ENCODE results near the gene TPGS1.

The TPGS1 gene

GRCh38 chr19:547836-548720, 40.8 kb downstream of the TPGS1 start:
- Histone ChIP-seq H3K4me3 (ENCODE audit: low read length in 2 of 2) (no peak overlapping the region), H3K9ac (ENCODE audit: low read length in 2 of 2) (no peak overlapping the region), H3K4me1 (ENCODE audit: control insufficient read depth, insufficient read depth, low read length) (peaks cover 5% of the 10 kb centered on the region), H3K36me3 (ENCODE audit: control insufficient read depth in 2 of 2, insufficient read depth in 2 of 2, low read length in 2 of 2) (no peaks in the 10 kb centered on the region), H3K27ac (ENCODE audit: low read length) (no peak overlapping the region), H3K9me3 (ENCODE audit: control insufficient read depth in 2 of 2, low read length in 2 of 2) (no peaks in the 10 kb centered on the region), H3K27me3 (ENCODE audit: control insufficient read depth in 1 of 2, insufficient read depth in 2 of 2, low read length in 2 of 2) (no peaks in the 10 kb centered on the region)

- Histone ChIP-seq H3K9ac (ENCODE audit: low read length in 2 of 2) (no peak overlapping the region), H3K4me1 (ENCODE audit: control insufficient read depth, insufficient read depth, low read length) (peaks cover 5% of the 10 kb centered on the region), H3K4me3 (ENCODE audit: low read length in 2 of 2) (no peak overlapping the region), H3K27ac (ENCODE audit: low read length) (no peak overlapping the region), H3K36me3 (ENCODE audit: control insufficient read depth in 2 of 2, insufficient read depth in 2 of 2, low read length in 2 of 2) (no peaks in the 10 kb centered on the region), H3K9me3 (ENCODE audit: control insufficient read depth in 2 of 2, low read length in 2 of 2) (no peaks in the 10 kb centered on the region), H3K27me3 (ENCODE audit: control insufficient read depth in 1 of 2, insufficient read depth in 2 of 2, low read length in 2 of 2) (no peaks in the 10 kb centered on the region)
Measured at GRCh38 chr19:548886-549830, 41.9 kb downstream of the TPGS1 start.

- Histone ChIP-seq H3K9ac (ENCODE audit: low read length in 2 of 2) (no peak overlapping the region), H3K4me1 (ENCODE audit: control insufficient read depth, insufficient read depth, low read length) (peaks cover 7% of the 10 kb centered on the region), H3K4me3 (ENCODE audit: low read length in 2 of 2) (no peak overlapping the region), H3K27ac (ENCODE audit: low read length) (no peak overlapping the region), H3K27me3 (ENCODE audit: control insufficient read depth in 1 of 2, insufficient read depth in 2 of 2, low read length in 2 of 2) (no peaks in the 10 kb centered on the region), H3K36me3 (ENCODE audit: control insufficient read depth in 2 of 2, insufficient read depth in 2 of 2, low read length in 2 of 2) (no peaks in the 10 kb centered on the region), H3K9me3 (ENCODE audit: control insufficient read depth in 2 of 2, low read length in 2 of 2) (no peaks in the 10 kb centered on the region)
Measured at GRCh38 chr19:554817-555216, 47.5 kb downstream of the TPGS1 start.

GRCh38 chr19:555474-555808, 48.1 kb downstream of the TPGS1 start:
- H3K36me3 ChIP-seq (ENCODE audit: control insufficient read depth in 2 of 2, insufficient read depth in 2 of 2, low read length in 2 of 2): no peaks in the 10 kb centered on the region
- H3K27ac ChIP-seq (ENCODE audit: low read length): no peak overlapping the region
- no peaks in the 10 kb centered on the region for H3K27me3 ChIP-seq (ENCODE audit: control insufficient read depth in 1 of 2, insufficient read depth in 2 of 2, low read length in 2 of 2)
- H3K9me3 ChIP-seq (ENCODE audit: control insufficient read depth in 2 of 2, low read length in 2 of 2): no peaks in the 10 kb centered on the region
- H3K4me1 ChIP-seq (ENCODE audit: control insufficient read depth, insufficient read depth, low read length): peaks cover 7% of the 10 kb centered on the region
- H3K9ac ChIP-seq (ENCODE audit: low read length in 2 of 2): no peak overlapping the region
- H3K4me3 ChIP-seq (ENCODE audit: low read length in 2 of 2): no peak overlapping the region

GRCh38 chr19:556611-557382, 49.5 kb downstream of the TPGS1 start:
- Histone ChIP-seq H3K27me3 (ENCODE audit: control insufficient read depth in 1 of 2, insufficient read depth in 2 of 2, low read length in 2 of 2) (no peaks in the 10 kb centered on the region), H3K9ac (ENCODE audit: low read length in 2 of 2) (no peak overlapping the region), H3K4me3 (ENCODE audit: low read length in 2 of 2) (no peak overlapping the region), H3K36me3 (ENCODE audit: control insufficient read depth in 2 of 2, insufficient read depth in 2 of 2, low read length in 2 of 2) (no peaks in the 10 kb centered on the region), H3K9me3 (ENCODE audit: control insufficient read depth in 2 of 2, low read length in 2 of 2) (no peaks in the 10 kb centered on the region), H3K27ac (ENCODE audit: low read length) (no peak overlapping the region), H3K4me1 (ENCODE audit: control insufficient read depth, insufficient read depth, low read length) (peaks cover 5% of the 10 kb centered on the region)

GRCh38 chr19:558770-559439, 51.6 kb downstream of the TPGS1 start:
- no peak overlapping the region for H3K27ac ChIP-seq (ENCODE audit: low read length)
- no peaks in the 10 kb centered on the region for H3K36me3 ChIP-seq (ENCODE audit: control insufficient read depth in 2 of 2, insufficient read depth in 2 of 2, low read length in 2 of 2)
- no peak overlapping the region for H3K4me3 ChIP-seq (ENCODE audit: low read length in 2 of 2)
- H3K9me3 ChIP-seq (ENCODE audit: control insufficient read depth in 2 of 2, low read length in 2 of 2): no peaks in the 10 kb centered on the region
- peaks cover 5% of the 10 kb centered on the region for H3K4me1 ChIP-seq (ENCODE audit: control insufficient read depth, insufficient read depth, low read length)
- H3K27me3 ChIP-seq (ENCODE audit: control insufficient read depth in 1 of 2, insufficient read depth in 2 of 2, low read length in 2 of 2): no peaks in the 10 kb centered on the region
- H3K9ac ChIP-seq (ENCODE audit: low read length in 2 of 2): no peak overlapping the region

GRCh38 chr19:560121-560520, 52.8 kb downstream of the TPGS1 start:
- Histone ChIP-seq H3K36me3 (ENCODE audit: control insufficient read depth in 2 of 2, insufficient read depth in 2 of 2, low read length in 2 of 2) (no peaks in the 10 kb centered on the region), H3K27ac (ENCODE audit: low read length) (no peak overlapping the region), H3K9me3 (ENCODE audit: control insufficient read depth in 2 of 2, low read length in 2 of 2) (no peaks in the 10 kb centered on the region), H3K27me3 (ENCODE audit: control insufficient read depth in 1 of 2, insufficient read depth in 2 of 2, low read length in 2 of 2) (no peaks in the 10 kb centered on the region), H3K4me1 (ENCODE audit: control insufficient read depth, insufficient read depth, low read length) (peaks cover 5% of the 10 kb centered on the region), H3K9ac (ENCODE audit: low read length in 2 of 2) (no peak overlapping the region), H3K4me3 (ENCODE audit: low read length in 2 of 2) (no peak overlapping the region)

- H3K4me3 ChIP-seq (ENCODE audit: low read length in 2 of 2): peak overlapping the region in 1 of 2 donors; percentile 29
- H3K9ac ChIP-seq (ENCODE audit: low read length in 2 of 2): peak overlapping the region in 1 of 2 donors; percentile 31
- H3K27ac ChIP-seq (ENCODE audit: low read length): peak overlapping the region; percentile 62
Measured at GRCh38 chr19:566403-566802, 59.1 kb downstream of the TPGS1 start.

GRCh38 chr19:566844-567243, 59.5 kb downstream of the TPGS1 start:
- peaks cover 19% of the 10 kb centered on the region for H3K4me1 ChIP-seq (ENCODE audit: control insufficient read depth, insufficient read depth, low read length)
- H3K27ac ChIP-seq (ENCODE audit: low read length): peak overlapping the region; percentile 62
- H3K27me3 ChIP-seq (ENCODE audit: control insufficient read depth in 1 of 2, insufficient read depth in 2 of 2, low read length in 2 of 2): no peaks in the 10 kb centered on the region
- H3K9me3 ChIP-seq (ENCODE audit: control insufficient read depth in 2 of 2, low read length in 2 of 2): no peaks in the 10 kb centered on the region
- H3K36me3 ChIP-seq (ENCODE audit: control insufficient read depth in 2 of 2, insufficient read depth in 2 of 2, low read length in 2 of 2): no peaks in the 10 kb centered on the region
- peak overlapping the region in 1 of 2 donors; percentile 29 for H3K4me3 ChIP-seq (ENCODE audit: low read length in 2 of 2)
- H3K9ac ChIP-seq (ENCODE audit: low read length in 2 of 2): peak overlapping the region in 1 of 2 donors; percentile 31

More at GRCh38 chr19:566403-566802, 59.1 kb downstream of the TPGS1 start:
- Histone ChIP-seq H3K36me3 (ENCODE audit: control insufficient read depth in 2 of 2, insufficient read depth in 2 of 2, low read length in 2 of 2) (no peaks in the 10 kb centered on the region), H3K4me1 (ENCODE audit: control insufficient read depth, insufficient read depth, low read length) (peaks cover 16% of the 10 kb centered on the region), H3K9me3 (ENCODE audit: control insufficient read depth in 2 of 2, low read length in 2 of 2) (no peaks in the 10 kb centered on the region), H3K27me3 (ENCODE audit: control insufficient read depth in 1 of 2, insufficient read depth in 2 of 2, low read length in 2 of 2) (no peaks in the 10 kb centered on the region)
